Osteoblast (primary cell): Measurements from ENCODE around the gene MMP2. TPM values are rescaled to one million over a fixed set of nuclear protein-coding genes. Genes with fewer than 3 reads are reported as not detected.

Experiments used
- DNase-seq: peaks from one replicate; pipeline ENCODE4 v3.0.0; 2011; ENCODE audit warnings: low spot score, mixed read lengths; ENCODE audit not compliant: insufficient read length; ENCODE audit errors: missing footprints
- H2AFZ ChIP-seq: 2 replicates; pipeline ENCODE4 v1.6.0; 2011; ENCODE audit warnings: mild to moderate bottlenecking, low read length
- H3K27ac ChIP-seq: 2 replicates; pipeline ENCODE4 v1.5.1; 2011; ENCODE audit warnings: mild to moderate bottlenecking, low read depth, low read length, moderate library complexity
- H3K27me3 ChIP-seq: 2 replicates; pipeline ENCODE4 v1.6.0; 2012; ENCODE audit warnings: mild to moderate bottlenecking, control low read depth, inconsistent platforms, low read length, moderate library complexity; ENCODE audit not compliant: insufficient read depth
- H3K36me3 ChIP-seq: 2 replicates; pipeline ENCODE4 v1.5.1; 2011; ENCODE audit warnings: mild to moderate bottlenecking, low read length, control low read depth, moderate library complexity; ENCODE audit not compliant: insufficient read depth
- H3K4me1 ChIP-seq: 2 replicates; pipeline ENCODE4 v1.5.1; 2011; ENCODE audit warnings: mild to moderate bottlenecking, low read length, control low read depth, moderate library complexity; ENCODE audit not compliant: insufficient read depth
- H3K4me2 ChIP-seq: 2 replicates; pipeline ENCODE4 v1.6.0; 2011; ENCODE audit warnings: mild to moderate bottlenecking, low read length; ENCODE audit not compliant: insufficient read depth
- H3K4me3 ChIP-seq: fragments of 200-600 bp; sonication (generic); 3 replicates; pipeline ENCODE4 v1.5.1; 2012; ENCODE audit warnings: mild to moderate bottlenecking, low read length, inconsistent platforms; ENCODE audit not compliant: insufficient read depth
- H3K79me2 ChIP-seq: 2 replicates; pipeline ENCODE4 v1.6.0; 2012; ENCODE audit warnings: mild to moderate bottlenecking, low read length, control low read depth, inconsistent platforms; ENCODE audit not compliant: insufficient read depth
- H3K9me3 ChIP-seq: 2 replicates; pipeline ENCODE4 v1.5.1; 2011; ENCODE audit warnings: low read depth, low read length, control low read depth
- H4K20me1 ChIP-seq: 2 replicates; pipeline ENCODE4 v1.6.0; 2012; ENCODE audit warnings: mild to moderate bottlenecking, low read length, control low read depth; ENCODE audit not compliant: insufficient read depth
- total RNA-seq: library from RNA; depleted of rRNA; stranded (reverse); fragments of >200 nt; gene quantifications from 2 replicates; pipeline ENCODE4 v1.2.3, GENCODE V29; 2012
- TF ChIP-seq, protein P1 (sequence below): IDR thresholded peaks from 2 replicates; pipeline ENCODE4 v1.5.1; 2011; ENCODE audit warnings: mild to moderate bottlenecking, low read depth, low read length, moderate library complexity; ENCODE audit errors: extremely low read depth

MMP2 gene
- total RNA-seq, 1 donor: 2,094 TPM

DNA sequence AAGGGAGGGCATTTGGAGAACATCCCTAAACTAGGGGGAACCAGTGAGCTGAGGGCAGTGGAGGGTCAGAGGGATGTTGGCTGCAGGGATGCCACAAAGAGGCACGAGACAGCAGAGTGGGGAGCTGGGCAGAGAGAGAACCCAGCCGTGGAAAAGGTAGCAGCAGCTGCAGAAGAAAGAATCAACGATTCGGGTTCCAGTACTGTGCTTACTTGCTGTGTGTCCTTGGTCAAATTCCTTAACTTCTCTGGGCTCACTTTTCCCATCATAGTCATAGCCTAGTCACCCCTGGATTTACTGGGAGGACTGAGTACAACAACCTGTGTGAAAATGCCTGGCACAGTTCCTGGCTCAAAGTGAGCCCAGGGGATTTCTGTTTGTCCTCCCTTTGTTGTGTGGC, 12.8 kb upstream of the MMP2 start:
- no peak for DNase-seq
- H4K20me1 ChIP-seq: no peaks in the 10 kb centered on the region
- H3K27ac ChIP-seq: no peak overlapping the region
- no peaks in the 10 kb centered on the region for H3K79me2 ChIP-seq
- peaks cover 21% of the 10 kb centered on the region for H3K4me1 ChIP-seq
- no peak overlapping the region for H3K4me3 ChIP-seq
- H3K36me3 ChIP-seq: no peaks in the 10 kb centered on the region
- TF ChIP-seq, protein P1, sequence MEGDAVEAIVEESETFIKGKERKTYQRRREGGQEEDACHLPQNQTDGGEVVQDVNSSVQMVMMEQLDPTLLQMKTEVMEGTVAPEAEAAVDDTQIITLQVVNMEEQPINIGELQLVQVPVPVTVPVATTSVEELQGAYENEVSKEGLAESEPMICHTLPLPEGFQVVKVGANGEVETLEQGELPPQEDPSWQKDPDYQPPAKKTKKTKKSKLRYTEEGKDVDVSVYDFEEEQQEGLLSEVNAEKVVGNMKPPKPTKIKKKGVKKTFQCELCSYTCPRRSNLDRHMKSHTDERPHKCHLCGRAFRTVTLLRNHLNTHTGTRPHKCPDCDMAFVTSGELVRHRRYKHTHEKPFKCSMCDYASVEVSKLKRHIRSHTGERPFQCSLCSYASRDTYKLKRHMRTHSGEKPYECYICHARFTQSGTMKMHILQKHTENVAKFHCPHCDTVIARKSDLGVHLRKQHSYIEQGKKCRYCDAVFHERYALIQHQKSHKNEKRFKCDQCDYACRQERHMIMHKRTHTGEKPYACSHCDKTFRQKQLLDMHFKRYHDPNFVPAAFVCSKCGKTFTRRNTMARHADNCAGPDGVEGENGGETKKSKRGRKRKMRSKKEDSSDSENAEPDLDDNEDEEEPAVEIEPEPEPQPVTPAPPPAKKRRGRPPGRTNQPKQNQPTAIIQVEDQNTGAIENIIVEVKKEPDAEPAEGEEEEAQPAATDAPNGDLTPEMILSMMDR: no peak
- no peaks in the 10 kb centered on the region for H3K27me3 ChIP-seq
- H2AFZ ChIP-seq: no peak overlapping the region
- H3K9me3 ChIP-seq: no peaks in the 10 kb centered on the region
- H3K4me2 ChIP-seq: no peak overlapping the region

DNA sequence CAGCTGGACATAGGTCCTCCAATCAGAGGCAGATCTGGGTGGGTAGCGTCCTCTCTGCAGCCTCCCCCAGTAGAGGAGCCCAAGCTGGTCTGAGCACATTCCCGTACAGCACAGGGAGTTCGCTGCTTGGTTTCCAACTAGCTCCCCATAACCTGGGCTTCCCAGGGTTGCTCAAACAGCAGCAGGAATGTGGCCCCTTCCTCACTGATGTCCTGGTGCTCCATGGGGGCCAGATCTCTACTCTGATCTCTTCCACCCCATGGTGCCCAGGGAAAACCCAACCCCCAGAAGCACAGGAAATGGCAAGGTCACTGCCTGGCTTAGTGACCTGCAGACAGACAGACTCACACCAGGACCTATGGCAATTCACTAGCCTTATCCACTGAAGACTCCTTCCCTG, 11.1 kb upstream of the MMP2 start:
- no peak overlapping the region for H2AFZ ChIP-seq
- TF ChIP-seq, protein P1: no peak
- no peaks in the 10 kb centered on the region for H3K9me3 ChIP-seq
- no peaks in the 10 kb centered on the region for H3K27me3 ChIP-seq
- no peak overlapping the region for H3K27ac ChIP-seq
- no peaks in the 10 kb centered on the region for H3K79me2 ChIP-seq
- no peak for DNase-seq
- H3K36me3 ChIP-seq: no peaks in the 10 kb centered on the region
- no peak overlapping the region for H3K4me2 ChIP-seq
- no peak overlapping the region for H3K4me3 ChIP-seq
- peaks cover 37% of the 10 kb centered on the region for H3K4me1 ChIP-seq
- no peaks in the 10 kb centered on the region for H4K20me1 ChIP-seq

DNA sequence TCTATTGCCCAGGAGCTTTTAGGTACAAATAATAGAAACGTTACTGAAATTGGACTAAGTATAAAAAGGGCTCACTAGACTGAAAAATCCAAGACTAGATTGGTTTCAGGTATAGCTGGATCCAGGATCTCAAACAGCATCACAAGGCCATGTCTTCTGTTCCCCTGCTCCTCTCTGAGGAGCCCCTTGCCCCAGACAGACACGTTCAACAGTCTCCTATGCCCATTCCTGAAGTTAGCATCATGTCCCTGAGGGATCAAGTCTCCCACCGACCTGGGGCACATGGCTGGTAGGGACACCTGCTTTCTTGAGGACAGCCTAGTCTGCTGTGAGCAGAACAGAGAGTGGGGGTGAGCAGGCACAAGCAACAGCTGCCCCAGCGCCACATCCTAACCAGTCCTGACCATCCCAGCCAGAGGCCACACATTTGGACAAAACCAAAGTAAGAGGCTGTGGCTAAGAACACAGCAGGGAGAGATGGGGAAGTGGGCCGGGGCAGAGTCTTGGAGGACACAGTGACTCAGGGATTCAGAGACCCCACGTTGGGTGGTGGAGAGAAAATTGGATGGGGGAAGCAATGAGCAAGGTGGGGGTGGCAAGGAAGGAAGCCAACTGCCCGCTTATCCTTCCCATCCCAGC, 10.5 kb upstream of the MMP2 start:
- H3K4me1 ChIP-seq: peaks cover 38% of the 10 kb centered on the region
- H3K9me3 ChIP-seq: no peaks in the 10 kb centered on the region
- no peaks in the 10 kb centered on the region for H3K36me3 ChIP-seq
- H3K4me3 ChIP-seq: no peak overlapping the region
- H4K20me1 ChIP-seq: no peaks in the 10 kb centered on the region
- TF ChIP-seq, protein P1: no peak
- DNase-seq: no peak
- no peak overlapping the region for H2AFZ ChIP-seq
- H3K4me2 ChIP-seq: no peak overlapping the region
- H3K27me3 ChIP-seq: no peaks in the 10 kb centered on the region
- H3K79me2 ChIP-seq: no peaks in the 10 kb centered on the region
- no peak overlapping the region for H3K27ac ChIP-seq

DNA sequence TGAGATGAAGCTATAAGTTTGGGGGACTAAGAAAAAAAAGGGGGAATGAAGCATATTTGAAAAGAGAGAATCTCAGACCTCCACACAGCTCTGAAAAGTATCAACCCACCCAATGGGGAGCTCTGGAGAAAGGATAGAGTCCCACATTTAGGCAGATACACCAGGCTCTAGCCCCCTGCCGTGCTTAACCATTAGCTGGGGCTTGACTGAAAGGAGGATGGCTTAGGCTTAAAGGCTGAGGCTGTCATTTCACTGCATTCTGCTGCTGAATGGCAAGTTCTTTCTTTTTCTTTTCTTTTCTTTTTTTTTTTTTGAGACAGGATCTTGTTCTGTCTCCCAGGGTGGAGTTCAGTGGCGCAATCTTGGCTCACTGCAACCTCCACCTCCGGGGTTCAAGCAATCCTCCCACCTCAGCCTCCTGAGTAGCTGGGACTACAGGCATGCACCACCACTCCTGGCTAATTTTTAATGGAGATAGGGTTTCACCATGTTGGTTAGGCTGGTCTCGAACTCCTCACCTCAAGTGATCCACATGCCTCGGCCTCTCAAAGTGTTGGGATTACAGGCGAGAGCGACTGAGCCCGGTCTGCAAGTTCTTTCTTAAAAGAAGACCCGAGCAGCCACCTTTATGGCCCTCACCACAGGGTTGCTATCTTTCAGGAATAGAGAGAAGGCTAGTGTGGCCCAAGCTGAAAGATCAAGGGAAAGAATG, 9.0 kb upstream of the MMP2 start:
- Histone ChIP-seq H3K4me2 (no peak overlapping the region), H3K9me3 (no peaks in the 10 kb centered on the region), H3K4me1 (peaks cover 38% of the 10 kb centered on the region), H4K20me1 (no peaks in the 10 kb centered on the region), H3K36me3 (no peaks in the 10 kb centered on the region), H3K27me3 (no peaks in the 10 kb centered on the region), H3K4me3 (no peak overlapping the region), H3K27ac (peak overlapping the region; percentile 90), H3K79me2 (no peaks in the 10 kb centered on the region), H2AFZ (peak overlapping the region; percentile 31)
- no peak for DNase-seq
- TF ChIP-seq, protein P1: no peak
